HCT116 (cell line): ENCODE measurements around the gene RNF112. TPM values are rescaled to one million over a fixed set of nuclear protein-coding genes. Genes with fewer than 3 reads are reported as not detected.

Experiments used
- ATAC-seq: fragments of 200-7000 bp; cut with Tn5 transposase; 2 replicates; pipeline ENCODE4 v1.9.1; 2020; ENCODE audit warnings: mild to moderate bottlenecking, moderate library complexity
- BruUV-seq: library from RNA; stranded (reverse); fragments of 400-500 nt; replicated peaks from 2 replicates; lab custom pipeline; 2021; lab: Mats Ljungman, UMichigan
- CTCF ChIA-PET: fragments of 300-600 bp; sonication (Branson Sonifier 250); formaldehyde crosslinking; loops from one replicate; lab custom pipeline; 2021; ENCODE audit warnings: antibody characterized with exemption; lab: Charles Lee
- POLR2A ChIA-PET: fragments of 300-600, 350-600 bp; sonication (Branson Sonifier 250); formaldehyde crosslinking; loops from one replicate; lab custom pipeline; 2021; ENCODE audit warnings: antibody characterized with exemption; lab: Charles Lee
- RAD21 ChIA-PET, 2 experiments: fragments of 300-600 bp; sonication (Branson Sonifier 250); formaldehyde crosslinking; loops; one replicate each; lab custom pipeline; 2023; ENCODE audit warnings: low total read pairs in 2 of 2; ENCODE audit not compliant: uncharacterized antibody in 2 of 2, unreplicated experiment in 2 of 2, low non-redundant PET in 1 of 2; lab: Charles Lee
- DNase-seq: peaks from one replicate; pipeline ENCODE4 v3.0.0-alpha.2; 2010; ENCODE audit warnings: low read depth, low spot score
- H2AFZ ChIP-seq: fragments of 200-600 bp; shearing (Covaris generic), sonication (generic); 2 replicates; pipeline ENCODE4 v1.6.1; 2017; ENCODE audit warnings: low read depth, mixed run types, mixed read lengths, antibody characterized with exemption, low read length; ENCODE audit not compliant: poor library complexity, severe bottlenecking
- H3K27ac ChIP-seq: 2 replicates; pipeline ENCODE4 v1.5.1; 2012; ENCODE audit warnings: low read depth, low read length
- H3K27me3 ChIP-seq: fragments of 200-600 bp; sonication (generic); 2 replicates; pipeline ENCODE4 v1.6.1; 2016; ENCODE audit warnings: mixed run types, low read length, mixed read lengths; ENCODE audit not compliant: insufficient read depth
- H3K36me3 ChIP-seq, 2 experiments: fragments of 200-500 bp in 1 of 2; fragments of 200-600 bp in 1 of 2; sonication (Bioruptor generic) in 1 of 2; sonication (generic) in 1 of 2; 2 replicates each; pipeline versions ENCODE4 v1.5.1 to v1.6.1; 2014 to 2016; ENCODE audit warnings: low read length in 2 of 2, inconsistent platforms in 1 of 2, mixed read lengths in 1 of 2, mixed run types in 1 of 2; ENCODE audit not compliant: insufficient read depth in 2 of 2, control insufficient read depth in 1 of 2
- H3K4me1 ChIP-seq, 2 experiments: fragments of 200-600 bp in 1 of 2; sonication (generic) in 1 of 2; 2 replicates each; pipeline versions ENCODE4 v1.5.1 to v1.6.1; 2012 to 2017; ENCODE audit warnings: low read length in 2 of 2, inconsistent platforms in 1 of 2, mild to moderate bottlenecking in 1 of 2, mixed read lengths in 1 of 2, mixed run types in 1 of 2, moderate library complexity in 1 of 2; ENCODE audit not compliant: insufficient read depth in 2 of 2, control insufficient read depth in 1 of 2
- H3K4me2 ChIP-seq: fragments of 200-600 bp; sonication (generic); 2 replicates; pipeline ENCODE4 v1.6.1; 2017; ENCODE audit warnings: mixed run types, low read length, mixed read lengths
- H3K4me3 ChIP-seq, 2 experiments: fragments of 200-600 bp in 1 of 2; sonication (generic) in 1 of 2; replicated peaks in 1 of 2; 2 replicates each; pipeline ENCODE4 v1.5.1; 2011 to 2016; ENCODE audit warnings: low read length in 2 of 2, control low read depth in 1 of 2, low read depth in 1 of 2, mild to moderate bottlenecking in 1 of 2, mixed read lengths in 1 of 2, mixed run types in 1 of 2
- H3K79me2 ChIP-seq: fragments of 200-600 bp; sonication (generic); 2 replicates; pipeline ENCODE4 v1.6.1; 2017; ENCODE audit warnings: mild to moderate bottlenecking, mixed run types, low read length, moderate library complexity, mixed read lengths; ENCODE audit not compliant: insufficient read depth
- H3K9ac ChIP-seq: fragments of 200-600 bp; sonication (generic); 2 replicates; pipeline ENCODE4 v1.6.1; 2016; ENCODE audit warnings: low read length, mixed read lengths
- H3K9me2 ChIP-seq: fragments of 200-600 bp; sonication (generic), shearing (Covaris generic); 2 replicates; pipeline ENCODE4 v1.6.1; 2017; ENCODE audit warnings: mixed run types, mild to moderate bottlenecking, moderate library complexity; ENCODE audit not compliant: insufficient read depth
- H3K9me3 ChIP-seq, 2 experiments: fragments of 200-500 bp in 1 of 2; fragments of 200-600 bp in 1 of 2; sonication (Bioruptor generic) in 1 of 2; sonication (generic) in 1 of 2; 2 replicates each; pipeline ENCODE4 v1.6.1; 2014 to 2017; ENCODE audit warnings: low read length in 2 of 2, mixed read lengths in 2 of 2, inconsistent platforms in 1 of 2, low read depth in 1 of 2, mild to moderate bottlenecking in 1 of 2, mixed run types in 1 of 2, moderate library complexity in 1 of 2; ENCODE audit not compliant: control insufficient read depth in 1 of 2, insufficient read depth in 1 of 2
- H4K20me1 ChIP-seq: fragments of 200-600 bp; sonication (generic), shearing (Covaris generic); 2 replicates; pipeline ENCODE4 v1.6.1; 2017; ENCODE audit warnings: mixed run types, mild to moderate bottlenecking, moderate library complexity; ENCODE audit not compliant: insufficient read depth
- CBX3 ChIP-seq: IDR thresholded peaks from 2 replicates; pipeline ENCODE4 v1.6.1; 2012; ENCODE audit warnings: low read depth
- CEBPB ChIP-seq: IDR thresholded peaks from 2 replicates; pipeline ENCODE4 v1.6.1; 2012; ENCODE audit warnings: low read depth
- EGR1 ChIP-seq: IDR thresholded peaks from 2 replicates; pipeline ENCODE4 v1.6.1; 2012; ENCODE audit warnings: low read depth
- ELF1 ChIP-seq: IDR thresholded peaks from 2 replicates; pipeline ENCODE4 v1.6.1; 2012; ENCODE audit warnings: low read depth, borderline replicate concordance
- EZH2phosphoT487 ChIP-seq: fragments of 200-600 bp; IDR thresholded peaks from 2 replicates; pipeline ENCODE4 v1.6.1; 2018; ENCODE audit warnings: antibody characterized with exemption, borderline replicate concordance
- JUND ChIP-seq: IDR thresholded peaks from 2 replicates; pipeline ENCODE4 v1.6.1; 2012
- POLR2AphosphoS5 ChIP-seq: IDR thresholded peaks from 2 replicates; pipeline ENCODE4 v1.6.1; 2011; ENCODE audit warnings: mild to moderate bottlenecking, low read depth, low read length, moderate library complexity
- RAD21 ChIP-seq: IDR thresholded peaks from 2 replicates; pipeline ENCODE4 v1.6.1; 2012; ENCODE audit warnings: low read depth, mild to moderate bottlenecking
- REST ChIP-seq: IDR thresholded peaks from 2 replicates; pipeline ENCODE4 v1.6.1; 2012; ENCODE audit warnings: low read depth
- SIN3A ChIP-seq: IDR thresholded peaks from 2 replicates; pipeline ENCODE4 v1.6.1; 2012; ENCODE audit warnings: low read depth
- SP1 ChIP-seq: IDR thresholded peaks from 2 replicates; pipeline ENCODE4 v1.6.1; 2012; ENCODE audit warnings: low read depth
- SRF ChIP-seq: IDR thresholded peaks from 2 replicates; pipeline ENCODE4 v1.6.1; 2012; ENCODE audit warnings: low read depth
- TCF7L2 ChIP-seq: IDR thresholded peaks from 2 replicates; pipeline ENCODE4 v1.7.0; 2011; ENCODE audit warnings: borderline replicate concordance, inconsistent platforms; ENCODE audit not compliant: insufficient read depth, insufficient read length; ENCODE audit errors: extremely low read depth
- ZBTB33 ChIP-seq: IDR thresholded peaks from 2 replicates; pipeline ENCODE4 v1.6.1; 2011; ENCODE audit warnings: mild to moderate bottlenecking, low read length, moderate library complexity; ENCODE audit not compliant: insufficient replicate concordance; ENCODE audit errors: extremely low read depth
- ZFX ChIP-seq: fragments of 450-650 bp; IDR thresholded peaks from 2 replicates; pipeline ENCODE4 v1.6.1; 2017
- ZNF274 ChIP-seq: fragments of 200-500 bp; sonication (Bioruptor generic); IDR thresholded peaks from 2 replicates; pipeline ENCODE4 v1.6.1; 2014; ENCODE audit warnings: mild to moderate bottlenecking, low read depth, low read length, inconsistent platforms
- intact Hi-C: fragments of 100-400 bp; cut with micrococcal nuclease; formaldehyde crosslinking; loops from 2 replicates; pipeline ENCODE4 v1.10.0; 2022
- total RNA-seq: library from RNA; stranded (reverse); gene quantifications from one replicate; pipeline ENCODE4 v1.2.1, GENCODE V29; 2021; ENCODE audit not compliant: unreplicated experiment
- TF ChIP-seq, protein P1 (sequence below): IDR thresholded peaks from 2 replicates; pipeline ENCODE4 v1.6.1; 2012
- TF ChIP-seq, protein P2 (sequence below): IDR thresholded peaks from 2 replicates; pipeline ENCODE4 v1.6.1; 2012
- TF ChIP-seq, protein P3 (sequence below), 3 experiments: fragments of 200-600 bp in 1 of 3; sonication (generic) in 1 of 3; IDR thresholded peaks in 2 of 3; conservative IDR thresholded peaks in 1 of 3; 2 replicates each; pipeline ENCODE4 v1.5.1; 2012 to 2017; ENCODE audit warnings: low read depth in 2 of 3, low read length in 2 of 3, antibody characterized with exemption in 1 of 3, borderline replicate concordance in 1 of 3, control low read depth in 1 of 3, mild to moderate bottlenecking in 1 of 3, mixed read lengths in 1 of 3, mixed run types in 1 of 3, moderate library complexity in 1 of 3; ENCODE audit not compliant: insufficient read depth in 1 of 3

The RNF112 gene
- total RNA-seq, 1 experiment from 2014 or later, result 0.98 TPM

DNA sequence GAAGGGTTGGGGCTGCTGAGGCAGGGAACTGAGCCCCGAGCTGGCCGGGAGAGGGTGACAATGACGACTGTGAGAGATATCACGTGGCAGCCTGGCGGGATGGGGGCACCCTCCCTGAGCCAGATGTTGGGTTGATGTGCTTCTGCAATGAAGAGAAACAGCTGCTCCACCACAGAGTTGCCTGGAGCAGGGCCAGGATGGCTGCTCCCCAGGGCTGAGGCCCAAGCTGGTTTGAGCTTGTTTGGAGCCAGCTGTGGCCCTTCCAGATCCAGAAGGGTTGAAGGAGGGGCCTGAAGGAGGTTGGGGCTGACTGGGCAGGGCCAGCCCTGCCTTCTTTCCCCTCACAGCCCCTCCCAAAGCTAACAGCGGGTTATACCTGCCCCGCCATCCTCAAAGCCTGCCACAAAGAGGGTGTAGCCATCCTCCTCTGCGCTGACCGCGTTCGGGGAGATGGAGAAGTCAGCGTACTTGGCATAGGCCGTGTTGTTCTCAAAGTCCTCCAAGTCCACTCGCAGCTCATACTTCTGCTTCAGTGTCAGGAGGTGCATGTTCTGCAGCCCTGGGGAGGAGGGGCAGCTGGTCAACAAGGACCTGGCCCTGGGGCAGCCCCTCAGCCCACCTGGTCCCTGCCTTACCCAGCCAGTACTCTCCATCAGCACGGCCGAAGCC lies 26.2 kb upstream of the RNF112 start:
- intact Hi-C loops, result no loop called here
- H3K9me3 ChIP-seq, result no peaks in the 10 kb centered on the region
- H3K9me2 ChIP-seq, result no peaks in the 10 kb centered on the region
- no peak for ATAC-seq
- H3K4me3 ChIP-seq, result no peak overlapping the region
- no peaks in the 10 kb centered on the region for H4K20me1 ChIP-seq
- ChIA-PET RAD21 (no interaction called here), CTCF (no interaction called here), POLR2A (no interaction called here)
- H3K27ac ChIP-seq, result no peak overlapping the region
- H3K4me2 ChIP-seq, result no peak overlapping the region
- no peaks in the 10 kb centered on the region for H3K79me2 ChIP-seq
- H2AFZ ChIP-seq, result no peak overlapping the region
- H3K27me3 ChIP-seq, result no peaks in the 10 kb centered on the region
- H3K4me1 ChIP-seq, result peaks cover 0 to 20% of the 10 kb centered on the region in 2 experiments; a peak in 2 of 4 replicates
- no peak for DNase-seq
- H3K36me3 ChIP-seq, result peaks cover 16 to 23% of the 10 kb centered on the region in 2 experiments; a peak in 3 of 4 replicates
- TF ChIP-seq SIN3A (no peak), JUND (no peak), EZH2phosphoT487 (no peak), RAD21 (no peak), SP1 (no peak), ZBTB33 (no peak), SRF (no peak), REST (no peak), TCF7L2 (no peak), CEBPB (no peak), ZFX (no peak), POLR2AphosphoS5 (no peak), ZNF274 (no peak), CBX3 (no peak), ELF1 (no peak), EGR1 (no peak)
- TF ChIP-seq, protein P1, sequence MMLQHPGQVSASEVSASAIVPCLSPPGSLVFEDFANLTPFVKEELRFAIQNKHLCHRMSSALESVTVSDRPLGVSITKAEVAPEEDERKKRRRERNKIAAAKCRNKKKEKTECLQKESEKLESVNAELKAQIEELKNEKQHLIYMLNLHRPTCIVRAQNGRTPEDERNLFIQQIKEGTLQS, result no peak
- TF ChIP-seq, protein P2, sequence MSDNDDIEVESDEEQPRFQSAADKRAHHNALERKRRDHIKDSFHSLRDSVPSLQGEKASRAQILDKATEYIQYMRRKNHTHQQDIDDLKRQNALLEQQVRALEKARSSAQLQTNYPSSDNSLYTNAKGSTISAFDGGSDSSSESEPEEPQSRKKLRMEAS, result no peak
- TF ChIP-seq, protein P3, sequence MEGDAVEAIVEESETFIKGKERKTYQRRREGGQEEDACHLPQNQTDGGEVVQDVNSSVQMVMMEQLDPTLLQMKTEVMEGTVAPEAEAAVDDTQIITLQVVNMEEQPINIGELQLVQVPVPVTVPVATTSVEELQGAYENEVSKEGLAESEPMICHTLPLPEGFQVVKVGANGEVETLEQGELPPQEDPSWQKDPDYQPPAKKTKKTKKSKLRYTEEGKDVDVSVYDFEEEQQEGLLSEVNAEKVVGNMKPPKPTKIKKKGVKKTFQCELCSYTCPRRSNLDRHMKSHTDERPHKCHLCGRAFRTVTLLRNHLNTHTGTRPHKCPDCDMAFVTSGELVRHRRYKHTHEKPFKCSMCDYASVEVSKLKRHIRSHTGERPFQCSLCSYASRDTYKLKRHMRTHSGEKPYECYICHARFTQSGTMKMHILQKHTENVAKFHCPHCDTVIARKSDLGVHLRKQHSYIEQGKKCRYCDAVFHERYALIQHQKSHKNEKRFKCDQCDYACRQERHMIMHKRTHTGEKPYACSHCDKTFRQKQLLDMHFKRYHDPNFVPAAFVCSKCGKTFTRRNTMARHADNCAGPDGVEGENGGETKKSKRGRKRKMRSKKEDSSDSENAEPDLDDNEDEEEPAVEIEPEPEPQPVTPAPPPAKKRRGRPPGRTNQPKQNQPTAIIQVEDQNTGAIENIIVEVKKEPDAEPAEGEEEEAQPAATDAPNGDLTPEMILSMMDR (IDR thresholded peaks at IDR 0.05 in 2 of 3, conservative IDR thresholded peaks at IDR 0.05 in 1 of 3; ENCODE audit: borderline replicate concordance in 1 of 3, insufficient read depth in 1 of 3, low read depth in 2 of 3, low read length in 2 of 3), result no peak
- no peak overlapping the region for H3K9ac ChIP-seq
- no TSS peak for BruUV-seq
